GM21367 (cell line): Measurements from ENCODE around the gene IMPA2.
A peak's percentile ranks its signal among the peaks of the same experiment; 100 is the strongest.

Source experiments
- ATAC-seq: cut with Tn5 transposase; IDR thresholded peaks from one replicate; pipeline ENCODE4 v1.9.1; 2021; ENCODE audit not compliant: unreplicated experiment

IMPA2 gene

DNA sequence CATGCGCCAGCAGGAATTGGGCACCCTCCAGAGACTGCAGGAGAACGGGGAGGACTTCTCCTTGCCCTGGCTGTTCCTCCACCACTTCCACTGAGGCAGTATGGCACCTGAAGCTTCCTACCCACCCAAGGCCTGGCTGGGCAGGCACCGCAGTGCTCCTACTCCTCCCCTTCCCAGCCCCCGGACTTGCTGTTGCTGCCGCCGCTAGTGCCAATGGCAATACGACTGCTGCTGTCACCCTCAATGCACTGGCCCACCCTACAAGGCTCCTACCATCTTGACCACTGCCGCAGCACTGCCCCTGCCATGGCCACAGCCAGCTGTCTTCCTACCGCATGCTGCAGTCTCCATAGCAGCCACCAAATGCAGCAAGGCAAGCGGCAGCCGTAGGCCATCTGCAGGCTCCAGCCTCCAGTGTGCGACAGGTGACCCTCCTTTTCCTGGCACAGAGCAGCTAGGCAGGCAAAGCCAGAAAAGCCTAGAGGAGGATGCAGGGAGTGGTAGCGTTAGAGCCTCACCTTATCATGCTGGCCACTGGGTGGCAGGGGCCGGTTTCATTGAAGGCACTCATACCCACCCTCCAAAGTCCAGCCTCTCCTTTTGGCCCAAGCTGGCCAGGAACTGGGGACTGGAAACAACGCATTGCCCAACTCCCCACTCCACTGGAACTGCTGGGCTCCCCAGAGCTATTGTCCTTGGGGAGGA, 64.9 kb downstream of the IMPA2 start:
- no peak for ATAC-seq

DNA sequence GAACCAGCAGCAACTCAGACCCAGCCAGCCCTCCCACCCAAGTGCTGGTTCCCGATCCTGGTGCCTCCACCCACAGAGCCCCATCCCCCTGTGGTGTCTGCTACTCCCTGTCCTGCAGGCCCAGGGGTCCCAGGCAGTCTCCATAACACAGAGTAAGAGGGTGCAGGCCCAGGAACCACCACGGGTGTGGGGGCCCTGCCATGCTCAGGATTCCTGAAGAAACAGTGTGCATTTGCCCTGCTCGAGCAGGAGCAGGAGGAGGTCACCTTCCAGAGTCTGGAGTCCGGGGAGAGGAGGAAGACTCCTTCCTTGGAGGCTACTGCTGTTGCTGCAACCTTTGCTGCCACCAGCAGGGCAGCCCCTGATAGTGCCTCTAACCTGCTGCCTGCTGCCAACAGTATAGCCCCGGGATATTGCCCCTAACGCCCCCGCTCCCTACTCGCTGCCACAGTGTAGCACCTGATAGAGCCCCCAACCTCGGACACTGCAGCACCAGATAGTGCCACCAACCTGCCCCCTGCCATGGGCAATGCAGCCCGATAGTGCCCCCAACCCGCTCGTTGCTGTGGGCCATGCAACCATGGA, 65.5 kb downstream of the IMPA2 start:
- no peak for ATAC-seq

DNA sequence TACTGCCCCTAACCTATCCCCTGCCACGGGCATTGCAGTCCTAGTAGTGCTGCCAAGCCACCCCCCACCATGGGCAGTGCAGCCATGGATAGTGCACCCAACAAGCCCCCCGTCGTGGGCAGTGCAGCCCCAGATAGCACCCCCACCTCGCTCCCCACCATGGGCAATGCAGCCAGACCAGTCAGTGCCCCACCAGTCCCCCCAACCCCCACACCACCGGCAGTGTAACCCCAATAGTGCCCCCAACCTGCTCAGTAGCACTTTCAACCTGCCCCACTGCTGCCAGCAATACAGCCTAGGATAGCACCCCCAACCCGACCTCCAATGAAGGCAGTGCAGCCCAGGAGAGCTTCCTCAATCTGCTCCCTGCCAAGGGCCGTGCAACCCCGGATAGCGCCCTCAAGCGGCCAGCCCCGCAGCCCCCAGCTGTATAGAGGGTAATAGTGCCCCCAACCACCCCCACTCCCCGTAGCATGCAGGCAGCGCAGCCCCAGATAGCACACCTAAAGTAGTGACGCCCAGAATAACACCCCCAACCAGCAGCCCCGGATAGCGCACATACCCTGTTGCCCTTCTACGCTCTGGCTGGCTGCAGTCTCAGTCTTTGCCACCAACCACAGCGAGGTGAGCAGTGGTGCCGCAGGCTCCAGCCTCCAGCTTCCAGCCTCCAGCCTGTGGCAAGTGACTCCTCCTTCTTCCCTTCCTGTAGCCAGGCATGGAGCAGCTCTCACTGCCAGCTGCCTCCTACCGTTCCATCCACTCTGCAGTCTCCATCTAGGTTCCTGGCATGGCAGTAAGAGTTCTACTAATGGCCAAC, 66.9 kb downstream of the IMPA2 start:
- no peak for ATAC-seq

DNA sequence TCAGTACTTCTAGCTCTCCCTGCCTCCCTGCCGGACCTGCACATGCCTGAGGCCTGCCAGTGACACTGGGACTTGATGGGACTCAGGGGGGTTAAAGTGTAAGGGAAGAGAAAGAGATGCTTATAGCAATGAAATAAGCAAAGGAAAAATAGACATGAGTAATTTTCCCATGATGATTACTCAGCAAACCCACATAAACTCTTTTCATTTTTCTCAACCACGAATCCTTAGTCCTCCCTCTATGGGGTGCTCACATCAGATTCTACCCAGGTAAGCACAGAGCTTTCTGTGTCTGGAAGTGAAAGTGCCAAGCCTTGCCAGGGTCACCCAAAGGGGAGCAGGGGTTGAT, 67.5 kb downstream of the IMPA2 start:
- no peak for ATAC-seq

DNA sequence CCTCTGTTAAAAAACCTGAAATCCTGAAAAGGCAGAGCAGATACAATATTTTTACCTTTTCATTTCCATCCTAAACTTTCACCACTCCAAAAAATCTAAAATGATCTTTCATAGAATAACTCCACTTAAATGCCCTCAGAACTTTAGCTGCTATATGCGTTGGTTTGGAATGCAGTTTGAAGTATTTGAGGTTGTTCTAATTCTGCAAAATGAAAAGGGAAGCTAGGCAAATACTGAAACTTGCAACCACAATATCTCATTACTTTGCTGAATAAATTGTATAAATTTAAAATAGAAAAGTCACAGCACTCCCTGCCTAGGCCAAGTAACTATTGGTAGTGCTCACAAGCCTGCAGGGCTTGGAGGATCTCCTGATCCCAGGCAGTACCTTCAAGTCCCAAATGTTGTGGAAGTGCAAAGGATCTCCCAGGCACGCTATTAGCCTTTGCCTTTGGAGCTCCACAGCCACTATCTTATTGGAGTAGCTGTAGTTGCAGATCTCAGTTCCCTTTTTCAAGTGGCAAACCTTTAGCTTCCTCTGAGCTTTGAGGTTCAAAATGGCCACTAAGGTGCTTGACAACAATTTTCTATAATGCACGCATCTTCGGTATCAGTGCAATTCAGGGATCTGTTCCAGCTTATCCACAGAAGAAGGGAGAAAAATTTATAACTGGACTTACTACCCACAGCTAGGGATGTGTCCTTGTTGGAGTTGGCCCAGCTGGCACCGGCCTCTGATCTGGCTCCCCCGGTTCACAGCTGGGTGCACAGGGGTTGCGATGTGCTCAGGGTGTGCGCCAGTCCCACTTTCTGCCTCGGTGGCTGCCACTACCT, 68.9 kb downstream of the IMPA2 start:
- ATAC-seq: peak; percentile 81

DNA sequence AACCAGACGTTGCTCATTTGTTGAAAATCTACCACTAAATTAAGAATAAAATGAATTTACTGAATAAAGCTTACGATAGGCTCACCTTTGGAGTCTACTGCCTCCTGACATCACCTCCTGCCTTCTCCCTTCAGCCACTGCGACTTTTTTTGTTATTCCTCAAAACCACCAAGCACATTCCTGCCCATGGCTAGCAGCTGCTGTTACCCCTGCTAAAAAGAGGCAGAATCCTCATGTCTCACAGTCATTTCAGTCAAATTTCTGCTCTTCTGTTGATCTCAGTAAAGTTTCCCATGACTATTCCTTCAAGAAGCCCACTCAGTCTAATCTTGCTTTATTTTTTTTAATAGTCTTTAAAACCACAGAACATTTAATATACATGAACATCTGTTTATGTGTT, 71.6 kb downstream of the IMPA2 start:
- ATAC-seq: no peak

DNA sequence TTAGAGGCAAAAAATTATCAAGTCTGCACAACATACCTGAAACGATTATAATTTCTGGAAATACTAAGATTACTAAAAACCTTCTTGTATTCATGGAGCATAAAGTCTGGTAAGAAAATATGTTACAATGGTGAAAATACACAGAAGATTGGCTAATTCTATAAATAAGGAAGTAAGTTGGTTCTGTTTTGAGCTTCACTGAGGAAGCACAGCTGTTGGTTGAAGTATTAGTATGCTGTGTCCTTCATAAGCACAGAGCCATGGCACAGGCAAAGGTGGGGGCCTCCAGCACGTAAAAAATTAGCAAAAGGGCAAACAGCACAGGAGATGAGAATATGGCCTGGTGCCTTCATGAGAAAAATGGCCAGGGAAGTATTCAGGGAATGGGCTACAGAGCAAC, 72.0 kb downstream of the IMPA2 start:
- no peak for ATAC-seq

DNA sequence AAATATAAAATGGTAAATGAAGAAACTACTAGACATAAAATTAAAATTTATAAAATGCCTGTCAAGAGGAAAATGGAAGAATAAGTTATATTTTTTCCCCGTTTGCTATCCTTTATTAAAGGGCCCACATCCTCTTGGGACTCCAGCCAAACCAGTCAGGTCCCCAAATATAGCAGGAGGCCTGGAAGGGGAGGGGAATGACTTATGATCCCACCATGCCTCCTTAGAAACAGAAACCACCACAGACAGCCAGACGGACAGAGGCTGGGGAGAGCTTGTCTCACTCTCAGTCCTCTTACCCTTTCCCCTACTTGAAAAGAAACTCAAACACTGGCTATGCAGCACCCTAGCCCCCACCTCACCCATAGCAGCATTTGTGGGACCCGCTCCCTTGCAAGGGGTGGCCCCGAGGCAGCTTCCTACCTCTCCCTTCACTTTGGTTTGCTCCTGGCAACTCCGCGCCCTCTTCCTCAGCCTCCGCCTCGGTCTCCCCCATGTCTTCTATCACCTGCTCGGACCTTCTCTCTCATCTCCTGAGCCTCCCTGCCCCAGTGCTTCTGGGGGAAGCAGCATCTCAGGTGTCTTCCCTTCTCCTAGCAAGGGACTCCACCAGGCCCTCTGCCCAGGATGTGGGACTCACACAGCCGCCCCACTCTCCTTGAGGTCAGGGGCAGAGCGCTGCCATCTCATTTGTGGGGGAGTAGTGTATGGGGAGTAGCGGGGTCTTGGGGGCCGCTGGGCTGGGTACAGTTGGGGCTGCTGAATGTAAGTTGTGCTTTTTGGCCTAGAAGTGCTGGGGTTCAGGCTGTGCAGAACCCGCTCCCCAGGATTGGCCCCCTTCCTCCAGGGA, 75.0 kb downstream of the IMPA2 start:
- ATAC-seq: no peak

DNA sequence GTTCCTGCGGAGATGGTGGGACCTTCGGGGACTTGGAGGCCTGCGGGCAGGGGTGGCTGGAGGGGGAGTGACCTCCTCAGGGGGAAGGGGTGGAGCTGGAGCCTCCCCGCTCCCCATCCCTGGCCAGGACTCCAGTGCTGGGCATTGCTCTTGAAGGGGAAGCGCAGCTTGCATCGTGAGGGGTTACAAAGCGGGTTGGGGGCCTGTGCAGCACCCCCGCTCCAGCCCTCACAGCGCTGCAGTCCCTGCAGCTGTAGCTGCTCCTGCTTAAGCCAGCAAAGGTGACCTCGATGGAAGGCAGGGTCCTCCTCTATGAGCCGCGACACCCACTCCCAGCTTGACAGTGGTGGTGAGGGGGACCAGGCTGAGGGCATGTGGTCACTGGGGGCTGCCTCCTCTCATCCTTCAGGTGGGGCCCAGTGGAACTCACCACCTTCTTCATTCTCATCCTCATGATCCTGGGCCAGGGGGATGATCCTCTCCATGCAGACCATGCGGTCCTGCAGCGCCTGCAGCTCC, 75.6 kb downstream of the IMPA2 start:
- ATAC-seq: no peak

DNA sequence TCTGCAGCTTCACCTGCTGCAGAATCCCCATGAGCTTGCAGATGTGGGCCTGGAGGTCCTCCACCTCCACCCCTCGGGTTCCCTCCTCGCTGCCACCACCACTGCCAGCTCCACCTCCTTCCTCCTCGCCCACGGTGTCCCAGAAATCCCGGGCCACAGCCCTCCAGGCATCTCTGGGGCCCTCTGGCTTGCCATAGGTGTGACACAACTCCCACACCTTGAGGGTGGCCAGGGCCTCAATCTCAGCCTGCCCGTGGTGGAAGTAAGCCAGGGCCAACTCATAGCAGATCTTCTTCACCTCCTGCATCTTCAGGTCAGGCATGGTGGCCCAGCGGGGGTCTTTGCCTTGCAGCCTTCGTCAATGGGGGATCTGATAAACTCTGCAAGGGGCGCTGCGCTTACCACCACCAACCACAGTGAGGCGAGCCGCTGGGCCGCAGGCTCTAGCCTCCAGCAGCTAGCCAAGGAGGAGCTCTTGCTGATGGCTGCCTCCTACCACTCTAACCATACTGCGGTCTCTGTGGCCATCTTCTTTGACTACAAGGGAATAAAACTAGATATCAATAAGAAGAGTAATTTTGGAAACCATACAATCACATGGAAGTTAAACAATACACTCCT, 76.2 kb downstream of the IMPA2 start:
- no peak for ATAC-seq

DNA sequence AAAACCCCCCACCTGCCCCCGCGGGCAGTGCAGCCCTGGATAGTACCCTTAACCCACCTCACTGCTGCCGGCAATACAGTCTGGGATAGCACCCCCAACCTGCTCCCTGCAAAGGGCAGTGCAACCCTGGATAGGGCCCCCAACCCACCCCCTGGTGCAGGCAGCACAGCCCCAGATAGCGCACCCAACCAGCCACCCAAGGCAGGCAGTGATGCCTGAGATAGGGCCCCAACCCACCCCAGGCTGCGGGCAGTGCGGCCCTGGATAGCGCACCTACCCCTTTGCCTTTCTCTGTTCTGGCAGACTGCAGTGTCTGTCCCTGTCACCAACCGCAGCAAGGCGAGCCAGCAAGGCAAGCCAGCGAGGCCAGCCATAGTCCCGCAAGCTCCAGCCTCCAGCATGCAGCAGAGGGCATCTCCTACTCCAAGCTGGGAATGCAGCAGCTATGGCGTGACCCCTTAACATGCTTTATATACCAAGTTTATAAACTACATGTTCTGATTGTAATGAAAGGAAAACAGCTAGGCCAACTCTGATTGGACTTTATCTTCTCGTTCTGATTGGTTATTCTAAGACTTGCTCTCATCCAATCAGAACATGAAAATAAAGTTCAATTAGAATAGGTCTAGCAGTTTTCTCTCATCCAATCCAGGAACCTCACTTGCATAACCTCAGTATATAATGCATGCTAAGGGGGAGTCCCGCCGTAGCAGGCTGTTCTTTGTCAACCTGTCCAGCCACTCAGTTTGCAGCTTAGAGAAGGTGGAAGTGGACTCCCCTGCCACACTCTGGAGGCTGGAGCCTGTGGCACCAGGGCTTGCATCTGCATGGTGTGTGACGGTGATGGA, 78.3 kb downstream of the IMPA2 start:
- ATAC-seq: no peak

DNA sequence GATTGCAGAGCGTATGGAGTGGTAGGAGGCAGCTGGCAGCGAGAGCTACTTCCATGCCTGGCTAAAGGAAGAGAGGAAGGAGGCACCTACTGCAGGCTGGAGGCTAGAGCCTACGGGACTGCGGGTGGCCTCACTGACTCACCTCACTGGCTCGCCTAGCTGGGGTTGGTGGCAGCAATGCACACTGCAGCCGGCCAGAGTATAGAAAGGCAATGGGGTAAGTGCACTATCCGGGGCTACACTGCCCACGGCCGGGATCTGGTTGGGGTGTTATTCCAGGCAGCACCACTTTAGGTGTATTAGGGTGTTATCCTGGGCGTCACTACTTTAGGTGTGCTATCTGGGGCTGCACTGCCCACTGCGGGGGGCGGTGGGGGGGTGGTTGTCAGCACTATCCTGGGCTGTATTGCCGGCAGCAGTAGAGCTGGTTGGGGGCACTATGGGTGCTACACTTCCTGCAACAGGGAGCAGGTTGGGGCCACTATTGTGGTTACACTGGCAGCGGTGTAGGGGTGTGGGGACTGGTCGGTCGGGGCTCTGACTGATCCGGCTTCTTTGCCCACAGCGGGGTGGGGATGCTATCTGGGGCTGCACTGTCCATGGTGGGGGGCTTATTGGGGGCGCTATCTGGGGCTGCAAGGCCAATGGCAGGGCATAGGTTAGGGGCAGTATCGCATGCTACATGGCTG, 79.0 kb downstream of the IMPA2 start:
- no peak for ATAC-seq

DNA sequence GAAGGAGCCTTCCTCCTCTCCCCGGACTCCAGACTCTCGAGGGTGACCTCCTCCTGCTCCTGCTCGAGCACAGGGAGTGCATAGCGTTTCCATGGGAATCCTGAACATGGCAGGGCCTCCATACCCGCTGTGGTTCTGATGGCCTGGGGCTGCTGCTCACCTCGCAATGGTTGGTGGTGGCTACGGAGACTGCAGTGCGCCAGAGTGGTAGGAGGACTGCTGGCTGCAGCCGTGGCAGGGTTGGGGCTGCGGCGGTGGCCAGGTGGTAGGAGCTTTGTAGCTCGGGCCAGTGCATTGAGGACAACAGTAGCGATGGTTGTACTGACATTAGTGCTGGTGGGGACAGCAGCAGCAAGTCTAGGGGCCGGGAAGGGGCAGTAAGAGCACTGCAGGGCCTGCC, 80.4 kb downstream of the IMPA2 start:
- ATAC-seq: no peak

DNA sequence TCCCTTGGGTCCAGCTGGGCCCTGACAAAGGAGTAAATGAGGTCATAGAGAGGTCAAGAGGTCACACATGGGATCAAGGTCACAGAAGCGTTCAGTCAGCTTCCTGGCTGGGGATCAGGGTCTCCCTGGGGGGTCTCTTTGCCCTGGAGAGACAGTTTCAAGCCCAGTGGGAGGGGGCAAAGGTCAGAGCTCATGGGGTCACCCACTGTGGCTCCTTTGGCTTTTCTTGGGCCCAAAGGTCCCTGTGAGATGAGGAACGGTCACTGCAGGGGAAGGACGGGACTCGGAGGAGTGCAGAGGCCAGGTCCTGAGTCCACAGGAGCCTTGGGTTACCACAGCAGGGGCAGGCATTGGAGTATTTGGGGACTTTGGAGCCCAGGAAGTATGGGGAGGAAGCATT, 81.7 kb downstream of the IMPA2 start:
- ATAC-seq: no peak

DNA sequence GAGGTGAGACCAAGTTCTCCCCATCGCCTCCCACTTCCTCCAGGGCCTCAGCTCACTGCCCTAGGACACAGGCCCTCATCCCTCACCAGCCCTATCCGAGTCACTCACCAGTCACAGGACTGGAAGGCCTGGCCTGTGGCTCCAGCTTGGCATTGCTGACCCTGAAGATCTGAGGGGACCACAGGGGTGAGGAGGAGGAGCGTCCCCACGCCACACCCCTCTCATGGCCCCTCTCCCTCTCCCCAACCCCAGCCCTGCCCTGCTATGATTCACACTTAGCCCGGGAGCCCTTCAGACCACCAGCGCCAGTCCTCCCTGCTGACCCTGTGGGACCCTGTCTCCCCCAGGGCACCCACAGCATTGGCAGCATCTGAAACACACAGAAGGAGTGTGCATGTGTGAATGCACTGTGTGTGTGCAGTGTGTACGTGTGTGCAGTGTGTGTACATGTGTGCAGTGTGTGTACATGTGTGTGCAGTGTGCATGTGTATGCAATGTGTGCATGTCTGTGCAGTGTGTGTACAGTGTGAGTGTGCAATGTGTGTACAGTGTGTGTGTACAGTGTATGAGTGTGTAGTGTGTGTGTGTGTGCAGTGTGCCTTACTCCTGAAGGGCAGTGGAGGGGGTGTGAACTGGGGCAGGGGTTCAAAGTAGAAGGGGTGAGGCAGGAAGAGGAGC, 82.9 kb downstream of the IMPA2 start:
- no peak for ATAC-seq

DNA sequence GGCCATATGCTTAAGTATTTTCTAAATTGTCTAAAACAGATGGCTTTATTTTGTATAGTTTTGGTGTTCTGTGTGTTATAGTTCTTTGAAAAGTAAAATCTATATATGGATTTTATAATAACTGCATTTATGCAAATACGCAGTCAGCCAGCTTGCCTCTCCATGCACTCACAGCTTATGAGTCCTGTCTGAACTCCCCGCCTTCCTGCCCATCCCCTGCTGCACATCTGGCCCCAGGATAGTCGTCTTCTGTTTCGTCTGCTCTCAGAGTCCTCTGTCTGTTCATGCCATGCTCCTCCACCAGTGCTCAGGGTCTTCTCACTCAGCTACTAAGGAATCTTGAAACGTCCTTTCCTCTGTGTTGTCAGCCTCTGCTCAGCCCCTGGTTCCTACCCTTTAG, 84.1 kb downstream of the IMPA2 start:
- ATAC-seq: no peak

DNA sequence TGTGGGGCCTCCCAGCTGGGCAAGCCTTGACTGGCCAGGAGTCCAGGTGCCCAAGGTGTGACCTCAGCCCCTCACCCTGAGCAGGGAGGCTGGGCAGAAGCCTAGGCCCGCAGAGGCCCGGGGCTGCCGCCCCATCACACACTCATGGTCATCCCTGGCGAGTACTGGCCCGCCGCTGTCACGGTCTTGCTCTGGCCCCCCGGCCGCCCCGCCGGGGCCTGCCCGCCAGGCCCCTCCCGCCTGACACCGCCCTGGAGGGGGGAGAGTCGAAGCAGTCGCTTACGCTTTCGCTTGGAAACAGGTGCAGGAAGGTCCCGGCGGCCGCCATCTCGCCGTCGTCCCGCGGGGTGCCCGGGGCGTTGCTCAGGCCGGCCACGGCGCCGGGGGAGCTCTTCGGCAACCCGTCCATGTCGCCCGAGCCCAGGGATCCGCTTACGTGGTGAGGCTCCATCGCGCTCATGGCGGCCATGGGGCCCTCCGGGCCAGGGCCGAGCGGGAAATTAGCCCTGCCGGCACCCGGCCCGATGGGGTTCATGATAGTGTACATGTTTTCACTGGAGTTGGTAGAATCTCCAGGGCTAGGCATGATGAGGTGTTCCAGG, 85.7 kb downstream of the IMPA2 start:
- ATAC-seq: no peak
